ENCODE results near the gene PGRMC1.

DNA sequence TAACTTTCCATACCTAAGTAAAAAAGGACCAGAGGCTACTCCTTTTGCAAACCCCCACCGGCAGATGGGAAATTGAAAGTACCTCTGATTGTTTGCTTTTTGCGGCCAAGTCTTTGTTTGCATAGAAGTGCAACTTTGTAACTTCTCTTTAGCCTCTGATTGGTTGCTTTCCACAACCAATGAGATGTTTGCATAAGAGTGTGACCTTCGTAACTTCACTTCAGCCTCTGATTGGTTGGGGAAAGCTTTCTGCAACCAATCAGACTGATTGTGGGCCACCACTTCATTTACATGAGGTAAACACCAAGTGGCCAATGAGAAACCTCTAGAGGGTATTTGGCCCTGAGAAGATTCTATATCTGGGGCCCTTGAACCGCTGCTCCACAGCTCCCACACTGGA, 48.8 kb upstream of the PGRMC1 start:
- TF ChIP-seq, protein P1, sequence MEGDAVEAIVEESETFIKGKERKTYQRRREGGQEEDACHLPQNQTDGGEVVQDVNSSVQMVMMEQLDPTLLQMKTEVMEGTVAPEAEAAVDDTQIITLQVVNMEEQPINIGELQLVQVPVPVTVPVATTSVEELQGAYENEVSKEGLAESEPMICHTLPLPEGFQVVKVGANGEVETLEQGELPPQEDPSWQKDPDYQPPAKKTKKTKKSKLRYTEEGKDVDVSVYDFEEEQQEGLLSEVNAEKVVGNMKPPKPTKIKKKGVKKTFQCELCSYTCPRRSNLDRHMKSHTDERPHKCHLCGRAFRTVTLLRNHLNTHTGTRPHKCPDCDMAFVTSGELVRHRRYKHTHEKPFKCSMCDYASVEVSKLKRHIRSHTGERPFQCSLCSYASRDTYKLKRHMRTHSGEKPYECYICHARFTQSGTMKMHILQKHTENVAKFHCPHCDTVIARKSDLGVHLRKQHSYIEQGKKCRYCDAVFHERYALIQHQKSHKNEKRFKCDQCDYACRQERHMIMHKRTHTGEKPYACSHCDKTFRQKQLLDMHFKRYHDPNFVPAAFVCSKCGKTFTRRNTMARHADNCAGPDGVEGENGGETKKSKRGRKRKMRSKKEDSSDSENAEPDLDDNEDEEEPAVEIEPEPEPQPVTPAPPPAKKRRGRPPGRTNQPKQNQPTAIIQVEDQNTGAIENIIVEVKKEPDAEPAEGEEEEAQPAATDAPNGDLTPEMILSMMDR (IDR thresholded peaks at IDR 0.05) = no peak
- TF ChIP-seq POLR2A (IDR thresholded peaks at IDR 0.05) = no peak
